Mesodermal cell (in vitro differentiated cells): ENCODE measurements around the gene KBTBD2.
A peak's percentile ranks its signal among the peaks of the same experiment; 100 is the strongest.
"Not testable (repeated sequence)": the region's sequence is repeated elsewhere in the genome, so short reads cannot be mapped to it uniquely, and the experiment has no call there.

Experiments
- H3K27ac ChIP-seq: 2 replicates; pipeline ENCODE4 v1.7.0; 2013; ENCODE audit warnings: mild to moderate bottlenecking, low read depth, low read length, moderate library complexity; ENCODE audit not compliant: severe bottlenecking
- H3K36me3 ChIP-seq: 2 replicates; pipeline ENCODE4 v1.7.1; 2013; ENCODE audit warnings: mild to moderate bottlenecking, low read length, moderate library complexity; ENCODE audit not compliant: control insufficient read depth, insufficient read depth
- H3K4me1 ChIP-seq: one replicate; pipeline ENCODE4 v1.7.1; 2013; ENCODE audit warnings: mild to moderate bottlenecking, low read length; ENCODE audit not compliant: insufficient read depth, control insufficient read depth, poor library complexity, severe bottlenecking
- H3K4me3 ChIP-seq: 2 replicates; pipeline ENCODE4 v1.7.0; 2013; ENCODE audit warnings: low read length, control low read depth, mild to moderate bottlenecking; ENCODE audit not compliant: insufficient read depth, poor library complexity, severe bottlenecking; ENCODE audit errors: extremely low read depth
- H3K9me3 ChIP-seq: 2 replicates; pipeline ENCODE4 v1.7.1; 2013; ENCODE audit warnings: mild to moderate bottlenecking, low read length, moderate library complexity; ENCODE audit not compliant: control insufficient read depth
- WGBS, 2 experiments: methylation state at CpG; one replicate each; pipeline ENCODE4 v1.1.5; 2013; ENCODE audit warnings: missing lambda C conversion rate in 2 of 2; ENCODE audit not compliant: insufficient coverage in 2 of 2; 5-methylcytosine and 5-hydroxymethylcytosine counted together

KBTBD2 gene

DNA sequence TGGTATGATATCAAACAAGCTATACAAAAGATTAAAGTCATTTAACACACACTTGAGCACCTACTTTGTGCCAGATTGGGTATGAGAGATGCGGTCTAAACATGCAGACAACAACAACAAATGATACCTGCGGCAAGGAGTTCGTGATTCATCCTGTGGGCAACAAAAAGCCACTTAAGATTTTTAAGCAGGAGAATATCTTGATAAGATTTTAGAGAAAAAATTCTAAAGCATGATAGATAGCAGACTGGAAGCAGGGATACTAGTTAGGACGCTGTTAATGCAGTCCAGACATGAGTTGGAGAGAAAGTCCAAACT is 1.6 kb upstream of the KBTBD2 start:
- H3K36me3 ChIP-seq = no peaks in the 10 kb centered on the region
- H3K27ac ChIP-seq = peak overlapping the region; percentile 96
- no peaks in the 10 kb centered on the region for H3K9me3 ChIP-seq
- H3K4me1 ChIP-seq = peaks cover 25% of the 10 kb centered on the region
- 84 to 92% methylated on average over 3 to 4 of the region's 4 CpGs for WGBS, 2 experiments
- peak overlapping the region; percentile 62 for H3K4me3 ChIP-seq

DNA sequence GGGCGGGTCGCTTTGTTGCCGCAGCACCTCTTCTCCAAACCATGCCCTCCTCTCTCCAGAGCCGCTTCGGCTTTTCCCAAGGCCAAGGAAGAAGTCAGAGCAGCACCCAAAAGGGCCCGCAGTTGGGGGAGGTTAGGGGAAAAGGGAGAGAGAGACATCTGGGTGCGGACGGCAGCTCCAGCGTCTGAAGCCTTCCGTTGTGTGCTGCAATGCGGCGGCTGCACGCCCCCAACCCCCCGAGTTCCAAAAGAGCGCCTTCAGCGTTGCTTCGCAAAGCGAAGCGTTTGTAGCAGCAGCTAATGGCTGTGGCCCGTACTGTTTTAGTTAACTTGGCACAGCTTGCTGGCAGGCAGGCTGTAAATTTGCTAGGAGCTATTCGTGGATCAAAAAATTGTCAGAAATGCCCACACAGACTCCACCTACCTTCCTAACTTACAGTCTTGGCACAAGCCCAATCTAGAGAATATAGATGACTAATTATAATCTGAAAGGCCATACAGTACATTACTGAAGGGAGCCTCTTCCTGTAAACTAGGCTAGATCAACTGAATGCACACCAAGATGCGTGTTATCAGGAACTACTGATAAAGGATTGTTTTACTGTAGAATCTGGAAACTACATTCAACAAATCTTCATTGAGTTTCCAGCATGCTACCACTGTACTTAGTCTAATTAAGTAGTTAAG is 1.1 kb upstream of the KBTBD2 start:
- peak overlapping the region; percentile 62 for H3K4me3 ChIP-seq
- no peaks in the 10 kb centered on the region for H3K9me3 ChIP-seq
- peaks cover 27% of the 10 kb centered on the region for H3K4me1 ChIP-seq
- H3K27ac ChIP-seq = peak overlapping the region; percentile 96
- WGBS, 2 experiments = 3 to 6% methylated on average over 12 to 16 of the region's 22 CpGs
- H3K36me3 ChIP-seq = peaks cover 1% of the 10 kb centered on the region

GRCh38 chr7:32891800-32892520 is 400 bp upstream of the KBTBD2 start:
- Histone ChIP-seq H3K36me3 (peaks cover 8% of the 10 kb centered on the region), H3K27ac (peak overlapping the region; percentile 97), H3K4me3 (peak overlapping the region; percentile 62), H3K9me3 (no peaks in the 10 kb centered on the region), H3K4me1 (peaks cover 27% of the 10 kb centered on the region)
- whole genome bisulfite sequencing, 2 experiments = 0 to 1% methylated on average over 36 to 37 of the region's 85 CpGs

- 0% methylated on average over 1 of the region's 8 CpGs for WGBS, 2 experiments
- peak overlapping the region; percentile 62 for H3K4me3 ChIP-seq
- peaks cover 12% of the 10 kb centered on the region for H3K36me3 ChIP-seq
- no peaks in the 10 kb centered on the region for H3K9me3 ChIP-seq
- H3K4me1 ChIP-seq = peaks cover 27% of the 10 kb centered on the region
- H3K27ac ChIP-seq = peak overlapping the region; percentile 97
Measured at GRCh38 chr7:32890793-32891042, 842 bp downstream of the KBTBD2 start.

- H3K4me1 ChIP-seq = peaks cover 27% of the 10 kb centered on the region
- WGBS, 2 experiments = 0 to 4% methylated on average over 1 to 14 of the region's 16 CpGs
- peak overlapping the region; percentile 62 for H3K4me3 ChIP-seq
- peak overlapping the region; percentile 97 for H3K27ac ChIP-seq
- H3K36me3 ChIP-seq = peaks cover 12% of the 10 kb centered on the region
- no peaks in the 10 kb centered on the region for H3K9me3 ChIP-seq
Measured at GRCh38 chr7:32890010-32890792, 1.4 kb downstream of the KBTBD2 start.

GRCh38 chr7:32888505-32888904 is 3.1 kb downstream of the KBTBD2 start:
- Histone ChIP-seq H3K9me3 (no peaks in the 10 kb centered on the region), H3K4me1 (peaks cover 25% of the 10 kb centered on the region), H3K36me3 (peaks cover 12% of the 10 kb centered on the region), H3K4me3 (no peak overlapping the region), H3K27ac (no peak overlapping the region)
- 89 to 98% methylated on average over 5 of the region's 6 CpGs for WGBS, 2 experiments

GRCh38 chr7:32887395-32887794 is 4.2 kb downstream of the KBTBD2 start:
- 82 to 100% methylated on average over 1 to 2 of the region's 3 CpGs for WGBS, 2 experiments
- no peak overlapping the region for H3K4me3 ChIP-seq
- H3K4me1 ChIP-seq = peaks cover 15% of the 10 kb centered on the region

GRCh38 chr7:32881074-32881982 is 10.2 kb downstream of the KBTBD2 start:
- no CpG with 5 or more reads among the region's 2 CpGs for WGBS, 2 experiments
- Histone ChIP-seq H3K9me3 (no peaks in the 10 kb centered on the region), H3K36me3 (peaks cover 17% of the 10 kb centered on the region), H3K4me3 (no peak overlapping the region), H3K27ac (no peak overlapping the region), H3K4me1 (no peaks in the 10 kb centered on the region)

More at GRCh38 chr7:32887395-32887794, 4.2 kb downstream of the KBTBD2 start:
- H3K36me3 ChIP-seq = peaks cover 12% of the 10 kb centered on the region
- no peak overlapping the region for H3K27ac ChIP-seq
- no peaks in the 10 kb centered on the region for H3K9me3 ChIP-seq

GRCh38 chr7:32879460-32879859 is 12.1 kb downstream of the KBTBD2 start:
- H3K27ac ChIP-seq = no peak overlapping the region
- H3K4me3 ChIP-seq = no peak overlapping the region
- no peaks in the 10 kb centered on the region for H3K4me1 ChIP-seq

GRCh38 chr7:32878023-32878422 is 13.5 kb downstream of the KBTBD2 start:
- not testable (repeated sequence) for H3K27ac ChIP-seq, H3K4me1 ChIP-seq, H3K9me3 ChIP-seq, H3K4me3 ChIP-seq
- WGBS, 2 experiments = 65 to 100% methylated on average over 3 to 7 of the region's 8 CpGs
- H3K36me3 ChIP-seq = peaks cover 41% of the 10 kb centered on the region

More at GRCh38 chr7:32879460-32879859, 12.1 kb downstream of the KBTBD2 start:
- Histone ChIP-seq H3K9me3 (no peaks in the 10 kb centered on the region), H3K36me3 (peaks cover 29% of the 10 kb centered on the region)
- WGBS, 2 experiments = 75% methylated on average over 1 of the region's 2 CpGs; no CpG with 5 or more reads in 1 of the 2 experiments
